ENCODE measurements around the gene DNASE1L2. TPM values are rescaled to one million over a fixed set of nuclear protein-coding genes. Genes with fewer than 3 reads are reported as not detected.

DNASE1L2 gene
- total RNA-seq, 1 donor from 2014 or later: 0.52 TPM

GRCh38 chr16:2231016-2231931, 5.0 kb upstream of the DNASE1L2 start:
- no peak overlapping the region for H3K4me3 ChIP-seq (ENCODE audit: low read length in 3 of 3)
- H3K27me3 ChIP-seq (ENCODE audit: control insufficient read depth in 3 of 3, insufficient read depth in 3 of 3, low read length in 3 of 3): peaks cover 5 to 12% (median 8%) of the 10 kb centered on the region in 3 donors
- no peak overlapping the region for H3K27ac ChIP-seq (ENCODE audit: low read depth, low read length)
- H3K36me3 ChIP-seq (ENCODE audit: control insufficient read depth in 3 of 3, insufficient read depth in 3 of 3, low read length in 3 of 3): peaks cover 63 to 74% (median 72%) of the 10 kb centered on the region in 3 donors
- peaks cover 6 to 9% (median 6%) of the 10 kb centered on the region in 3 donors for H3K4me1 ChIP-seq (ENCODE audit: control insufficient read depth in 3 of 3, insufficient read depth in 3 of 3, low read length in 3 of 3)
- no peaks in the 10 kb centered on the region for H3K9me3 ChIP-seq (ENCODE audit: control insufficient read depth in 3 of 3, low read length in 3 of 3)
- no peak overlapping the region for H3K9ac ChIP-seq (ENCODE audit: low read depth in 1 of 3, low read length in 3 of 3)

GRCh38 chr16:2232094-2232990, 3.9 kb upstream of the DNASE1L2 start:
- H3K27ac ChIP-seq (ENCODE audit: low read depth, low read length): no peak overlapping the region
- peaks cover 63 to 71% (median 68%) of the 10 kb centered on the region in 3 donors for H3K36me3 ChIP-seq (ENCODE audit: control insufficient read depth in 3 of 3, insufficient read depth in 3 of 3, low read length in 3 of 3)
- no peaks in the 10 kb centered on the region for H3K9me3 ChIP-seq (ENCODE audit: control insufficient read depth in 3 of 3, low read length in 3 of 3)
- peaks cover 12 to 15% (median 12%) of the 10 kb centered on the region in 3 donors for H3K4me1 ChIP-seq (ENCODE audit: control insufficient read depth in 3 of 3, insufficient read depth in 3 of 3, low read length in 3 of 3)
- H3K27me3 ChIP-seq (ENCODE audit: control insufficient read depth in 3 of 3, insufficient read depth in 3 of 3, low read length in 3 of 3): peaks cover 10 to 21% (median 17%) of the 10 kb centered on the region in 3 donors
- no peak overlapping the region for H3K4me3 ChIP-seq (ENCODE audit: low read length in 3 of 3)
- no peak overlapping the region for H3K9ac ChIP-seq (ENCODE audit: low read depth in 1 of 3, low read length in 3 of 3)

GRCh38 chr16:2233046-2233775, 3.0 kb upstream of the DNASE1L2 start:
- Histone ChIP-seq H3K36me3 (ENCODE audit: control insufficient read depth in 3 of 3, insufficient read depth in 3 of 3, low read length in 3 of 3) (peaks cover 63 to 67% (median 64%) of the 10 kb centered on the region in 3 donors), H3K9ac (ENCODE audit: low read depth in 1 of 3, low read length in 3 of 3) (no peak overlapping the region), H3K27ac (ENCODE audit: low read depth, low read length) (no peak overlapping the region), H3K9me3 (ENCODE audit: control insufficient read depth in 3 of 3, low read length in 3 of 3) (no peaks in the 10 kb centered on the region), H3K27me3 (ENCODE audit: control insufficient read depth in 3 of 3, insufficient read depth in 3 of 3, low read length in 3 of 3) (peaks cover 12 to 26% (median 17%) of the 10 kb centered on the region in 3 donors), H3K4me3 (ENCODE audit: low read length in 3 of 3) (no peak overlapping the region), H3K4me1 (ENCODE audit: control insufficient read depth in 3 of 3, insufficient read depth in 3 of 3, low read length in 3 of 3) (peaks cover 12 to 15% (median 12%) of the 10 kb centered on the region in 3 donors)

GRCh38 chr16:2233872-2234812, 2.1 kb upstream of the DNASE1L2 start:
- H3K27ac ChIP-seq (ENCODE audit: low read depth, low read length): no peak overlapping the region
- H3K4me3 ChIP-seq (ENCODE audit: low read length in 3 of 3): no peak overlapping the region
- H3K9me3 ChIP-seq (ENCODE audit: control insufficient read depth in 3 of 3, low read length in 3 of 3): no peaks in the 10 kb centered on the region
- H3K4me1 ChIP-seq (ENCODE audit: control insufficient read depth in 3 of 3, insufficient read depth in 3 of 3, low read length in 3 of 3): peaks cover 12 to 15% (median 12%) of the 10 kb centered on the region in 3 donors
- no peak overlapping the region for H3K9ac ChIP-seq (ENCODE audit: low read depth in 1 of 3, low read length in 3 of 3)
- peaks cover 56 to 58% (median 57%) of the 10 kb centered on the region in 3 donors for H3K36me3 ChIP-seq (ENCODE audit: control insufficient read depth in 3 of 3, insufficient read depth in 3 of 3, low read length in 3 of 3)
- peaks cover 12 to 26% (median 17%) of the 10 kb centered on the region in 3 donors for H3K27me3 ChIP-seq (ENCODE audit: control insufficient read depth in 3 of 3, insufficient read depth in 3 of 3, low read length in 3 of 3)

GRCh38 chr16:2234813-2235170, 1.5 kb upstream of the DNASE1L2 start:
- peaks cover 53 to 58% (median 57%) of the 10 kb centered on the region in 3 donors for H3K36me3 ChIP-seq (ENCODE audit: control insufficient read depth in 3 of 3, insufficient read depth in 3 of 3, low read length in 3 of 3)

GRCh38 chr16:2235234-2235651, 1.0 kb upstream of the DNASE1L2 start:
- Histone ChIP-seq H3K27ac (ENCODE audit: low read depth, low read length) (no peak overlapping the region), H3K27me3 (ENCODE audit: control insufficient read depth in 3 of 3, insufficient read depth in 3 of 3, low read length in 3 of 3) (peaks cover 12 to 26% (median 17%) of the 10 kb centered on the region in 3 donors), H3K4me3 (ENCODE audit: low read length in 3 of 3) (no peak overlapping the region), H3K9me3 (ENCODE audit: control insufficient read depth in 3 of 3, low read length in 3 of 3) (no peaks in the 10 kb centered on the region), H3K4me1 (ENCODE audit: control insufficient read depth in 3 of 3, insufficient read depth in 3 of 3, low read length in 3 of 3) (peaks cover 12 to 15% (median 12%) of the 10 kb centered on the region in 3 donors), H3K36me3 (ENCODE audit: control insufficient read depth in 3 of 3, insufficient read depth in 3 of 3, low read length in 3 of 3) (peaks cover 50 to 55% (median 54%) of the 10 kb centered on the region in 3 donors), H3K9ac (ENCODE audit: low read depth in 1 of 3, low read length in 3 of 3) (no peak overlapping the region)

More at GRCh38 chr16:2234813-2235170, 1.5 kb upstream of the DNASE1L2 start:
- no peaks in the 10 kb centered on the region for H3K9me3 ChIP-seq (ENCODE audit: control insufficient read depth in 3 of 3, low read length in 3 of 3)
- no peak overlapping the region for H3K27ac ChIP-seq (ENCODE audit: low read depth, low read length)
- H3K9ac ChIP-seq (ENCODE audit: low read depth in 1 of 3, low read length in 3 of 3): no peak overlapping the region
- no peak overlapping the region for H3K4me3 ChIP-seq (ENCODE audit: low read length in 3 of 3)
- H3K27me3 ChIP-seq (ENCODE audit: control insufficient read depth in 3 of 3, insufficient read depth in 3 of 3, low read length in 3 of 3): peaks cover 12 to 26% (median 17%) of the 10 kb centered on the region in 3 donors
- peaks cover 12 to 15% (median 12%) of the 10 kb centered on the region in 3 donors for H3K4me1 ChIP-seq (ENCODE audit: control insufficient read depth in 3 of 3, insufficient read depth in 3 of 3, low read length in 3 of 3)

- Histone ChIP-seq H3K9ac (ENCODE audit: low read depth in 1 of 3, low read length in 3 of 3) (no peak overlapping the region), H3K27ac (ENCODE audit: low read depth, low read length) (no peak overlapping the region), H3K4me3 (ENCODE audit: low read length in 3 of 3) (no peak overlapping the region), H3K27me3 (ENCODE audit: control insufficient read depth in 3 of 3, insufficient read depth in 3 of 3, low read length in 3 of 3) (peaks cover 12 to 26% (median 17%) of the 10 kb centered on the region in 3 donors), H3K4me1 (ENCODE audit: control insufficient read depth in 3 of 3, insufficient read depth in 3 of 3, low read length in 3 of 3) (peaks cover 12 to 15% (median 12%) of the 10 kb centered on the region in 3 donors), H3K36me3 (ENCODE audit: control insufficient read depth in 3 of 3, insufficient read depth in 3 of 3, low read length in 3 of 3) (peaks cover 49 to 51% (median 50%) of the 10 kb centered on the region in 3 donors), H3K9me3 (ENCODE audit: control insufficient read depth in 3 of 3, low read length in 3 of 3) (no peaks in the 10 kb centered on the region)
Observed at GRCh38 chr16:2235695-2236336, 428 bp upstream of the DNASE1L2 start.

GRCh38 chr16:2237102-2237482, 848 bp downstream of the DNASE1L2 start:
- Histone ChIP-seq H3K27me3 (ENCODE audit: control insufficient read depth in 3 of 3, insufficient read depth in 3 of 3, low read length in 3 of 3) (peaks cover 12 to 26% (median 17%) of the 10 kb centered on the region in 3 donors), H3K27ac (ENCODE audit: low read depth, low read length) (no peak overlapping the region), H3K4me3 (ENCODE audit: low read length in 3 of 3) (no peak overlapping the region), H3K9ac (ENCODE audit: low read depth in 1 of 3, low read length in 3 of 3) (no peak overlapping the region), H3K36me3 (ENCODE audit: control insufficient read depth in 3 of 3, insufficient read depth in 3 of 3, low read length in 3 of 3) (peaks cover 39 to 45% (median 41%) of the 10 kb centered on the region in 3 donors), H3K4me1 (ENCODE audit: control insufficient read depth in 3 of 3, insufficient read depth in 3 of 3, low read length in 3 of 3) (peaks cover 12 to 15% (median 12%) of the 10 kb centered on the region in 3 donors), H3K9me3 (ENCODE audit: control insufficient read depth in 3 of 3, low read length in 3 of 3) (no peaks in the 10 kb centered on the region)

All from skeletal muscle tissue (tissue), 4 donors.